Mucosa of stomach (tissue), 1 donor: ENCODE data around the gene DSCAML1.

Source experiments
- H3K27me3 ChIP-seq: one replicate; pipeline ENCODE4 v1.7.0; 2013; ENCODE audit warnings: mild to moderate bottlenecking, low read length; ENCODE audit not compliant: control insufficient read depth, insufficient read depth
- H3K36me3 ChIP-seq: one replicate; pipeline ENCODE4 v1.7.0; 2013; ENCODE audit warnings: low read length; ENCODE audit not compliant: control insufficient read depth, insufficient read depth
- H3K4me1 ChIP-seq: one replicate; pipeline ENCODE4 v1.7.0; 2013; ENCODE audit warnings: mild to moderate bottlenecking, low read length; ENCODE audit not compliant: control insufficient read depth, insufficient read depth
- H3K4me3 ChIP-seq: one replicate; pipeline ENCODE4 v1.7.0; 2013; ENCODE audit warnings: low read length
- H3K9ac ChIP-seq: one replicate; pipeline ENCODE4 v1.7.0; 2013; ENCODE audit warnings: mild to moderate bottlenecking, low read length, moderate library complexity
- H3K9me3 ChIP-seq: one replicate; pipeline ENCODE4 v1.7.0; 2013; ENCODE audit warnings: mild to moderate bottlenecking, low read length, moderate library complexity; ENCODE audit not compliant: control insufficient read depth
- donor health status: Pancreatic carcinoma.

The DSCAML1 gene

GRCh38 chr11:117697319-117697718 is 99.7 kb downstream of the DSCAML1 start:
- no peaks in the 10 kb centered on the region for H3K4me1 ChIP-seq
- no peaks in the 10 kb centered on the region for H3K9me3 ChIP-seq
- no peak overlapping the region for H3K9ac ChIP-seq
- no peak overlapping the region for H3K4me3 ChIP-seq
- no peaks in the 10 kb centered on the region for H3K36me3 ChIP-seq
- H3K27me3 ChIP-seq = no peaks in the 10 kb centered on the region

- Histone ChIP-seq H3K4me3 (no peak overlapping the region), H3K9me3 (no peaks in the 10 kb centered on the region), H3K9ac (no peak overlapping the region), H3K36me3 (no peaks in the 10 kb centered on the region), H3K27me3 (no peaks in the 10 kb centered on the region), H3K4me1 (no peaks in the 10 kb centered on the region)
Measured at GRCh38 chr11:117696540-117696939, 100.5 kb downstream of the DSCAML1 start.

GRCh38 chr11:117693344-117693743 is 103.7 kb downstream of the DSCAML1 start:
- H3K4me3 ChIP-seq = no peak overlapping the region
- H3K27me3 ChIP-seq = peaks cover 5% of the 10 kb centered on the region
- no peak overlapping the region for H3K9ac ChIP-seq
- no peaks in the 10 kb centered on the region for H3K4me1 ChIP-seq
- no peaks in the 10 kb centered on the region for H3K36me3 ChIP-seq
- H3K9me3 ChIP-seq = no peaks in the 10 kb centered on the region

GRCh38 chr11:117691516-117691915 is 105.5 kb downstream of the DSCAML1 start:
- H3K36me3 ChIP-seq = no peaks in the 10 kb centered on the region
- no peaks in the 10 kb centered on the region for H3K9me3 ChIP-seq
- H3K4me3 ChIP-seq = no peak overlapping the region
- peaks cover 5% of the 10 kb centered on the region for H3K27me3 ChIP-seq
- H3K4me1 ChIP-seq = no peaks in the 10 kb centered on the region
- no peak overlapping the region for H3K9ac ChIP-seq

GRCh38 chr11:117691218-117691514 is 105.8 kb downstream of the DSCAML1 start:
- no peaks in the 10 kb centered on the region for H3K36me3 ChIP-seq
- H3K9ac ChIP-seq = no peak overlapping the region
- peaks cover 5% of the 10 kb centered on the region for H3K27me3 ChIP-seq
- no peaks in the 10 kb centered on the region for H3K4me1 ChIP-seq
- no peak overlapping the region for H3K4me3 ChIP-seq
- no peaks in the 10 kb centered on the region for H3K9me3 ChIP-seq

DNA sequence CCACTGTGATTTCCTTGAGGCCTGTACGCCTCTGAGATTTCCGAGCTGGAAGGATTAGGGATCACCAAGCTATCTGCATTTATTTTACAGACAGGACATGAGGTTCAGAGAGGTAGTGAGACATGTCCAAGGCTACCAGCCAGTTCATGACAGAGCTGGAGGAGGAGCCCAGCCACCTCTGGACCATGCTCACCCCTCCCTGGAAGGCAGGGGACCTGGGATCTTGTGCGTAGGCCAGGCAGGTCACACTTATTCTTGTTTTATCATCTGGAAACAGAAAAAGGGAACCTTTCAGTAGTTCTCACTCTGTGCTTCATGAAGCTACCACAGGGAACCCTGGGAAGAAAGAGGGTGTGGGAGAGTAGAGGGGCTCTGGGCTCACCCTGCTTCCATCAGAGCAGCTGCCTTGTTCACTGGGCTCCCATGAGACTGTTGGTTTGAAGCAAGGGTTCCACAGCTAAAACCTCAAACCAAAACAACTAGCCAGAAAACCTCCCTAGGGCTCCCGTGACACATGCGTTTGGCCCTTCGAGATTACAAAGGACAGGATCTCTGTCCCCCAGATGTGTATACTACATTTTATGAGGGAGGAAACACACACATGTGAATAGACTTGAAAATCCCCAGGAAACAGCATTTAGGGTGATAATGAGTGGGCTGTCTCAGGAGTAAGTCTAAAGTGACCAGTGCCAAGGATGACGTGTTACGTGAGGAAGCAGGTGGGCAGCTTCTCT is 106.4 kb downstream of the DSCAML1 start:
- Histone ChIP-seq H3K4me3 (no peak overlapping the region), H3K4me1 (no peaks in the 10 kb centered on the region), H3K9ac (no peak overlapping the region), H3K9me3 (no peaks in the 10 kb centered on the region), H3K27me3 (peaks cover 5% of the 10 kb centered on the region), H3K36me3 (no peaks in the 10 kb centered on the region)

DNA sequence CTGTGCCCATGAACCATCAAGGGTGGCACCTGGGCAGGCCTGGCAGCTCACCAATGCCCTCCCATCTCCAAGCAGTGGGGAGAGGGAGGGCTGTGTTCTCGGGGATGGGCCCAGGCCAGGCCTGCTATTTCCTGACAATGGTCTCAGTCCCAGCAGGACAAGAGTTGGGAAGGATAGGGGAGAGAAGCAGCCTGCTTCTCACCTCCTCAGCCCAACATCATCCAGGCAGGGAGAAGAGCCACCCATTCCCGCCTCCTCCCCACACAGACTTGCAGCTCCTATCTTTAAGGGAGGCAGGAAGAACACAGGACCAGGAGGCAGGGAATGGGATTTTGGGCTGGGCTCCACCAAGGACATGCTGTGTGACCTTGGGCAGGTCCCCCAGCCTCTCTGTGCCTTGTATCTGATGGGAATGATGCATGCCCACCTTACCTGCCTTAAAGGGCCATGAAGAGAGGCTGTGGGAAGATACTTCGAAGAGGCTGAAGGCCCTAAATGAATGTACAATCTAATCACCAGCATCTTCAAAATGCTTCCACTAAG is 108.7 kb downstream of the DSCAML1 start:
- Histone ChIP-seq H3K4me3 (no peak overlapping the region), H3K4me1 (no peaks in the 10 kb centered on the region), H3K9me3 (no peaks in the 10 kb centered on the region), H3K27me3 (peaks cover 5% of the 10 kb centered on the region), H3K9ac (no peak overlapping the region), H3K36me3 (no peaks in the 10 kb centered on the region)

GRCh38 chr11:117687776-117688175 is 109.2 kb downstream of the DSCAML1 start:
- Histone ChIP-seq H3K9ac (no peak overlapping the region), H3K4me1 (no peaks in the 10 kb centered on the region), H3K9me3 (no peaks in the 10 kb centered on the region), H3K27me3 (peaks cover 5% of the 10 kb centered on the region), H3K4me3 (no peak overlapping the region), H3K36me3 (no peaks in the 10 kb centered on the region)

- H3K9ac ChIP-seq = no peak overlapping the region
- H3K9me3 ChIP-seq = no peaks in the 10 kb centered on the region
- no peaks in the 10 kb centered on the region for H3K4me1 ChIP-seq
- H3K36me3 ChIP-seq = no peaks in the 10 kb centered on the region
- H3K4me3 ChIP-seq = no peak overlapping the region
- peaks cover 5% of the 10 kb centered on the region for H3K27me3 ChIP-seq
Measured at GRCh38 chr11:117686711-117687110, 110.3 kb downstream of the DSCAML1 start.

- H3K4me1 ChIP-seq = no peaks in the 10 kb centered on the region
- no peaks in the 10 kb centered on the region for H3K36me3 ChIP-seq
- H3K4me3 ChIP-seq = no peak overlapping the region
- no peaks in the 10 kb centered on the region for H3K9me3 ChIP-seq
- peaks cover 5% of the 10 kb centered on the region for H3K27me3 ChIP-seq
- H3K9ac ChIP-seq = no peak overlapping the region
Measured at GRCh38 chr11:117685566-117685965, 111.5 kb downstream of the DSCAML1 start.

DNA sequence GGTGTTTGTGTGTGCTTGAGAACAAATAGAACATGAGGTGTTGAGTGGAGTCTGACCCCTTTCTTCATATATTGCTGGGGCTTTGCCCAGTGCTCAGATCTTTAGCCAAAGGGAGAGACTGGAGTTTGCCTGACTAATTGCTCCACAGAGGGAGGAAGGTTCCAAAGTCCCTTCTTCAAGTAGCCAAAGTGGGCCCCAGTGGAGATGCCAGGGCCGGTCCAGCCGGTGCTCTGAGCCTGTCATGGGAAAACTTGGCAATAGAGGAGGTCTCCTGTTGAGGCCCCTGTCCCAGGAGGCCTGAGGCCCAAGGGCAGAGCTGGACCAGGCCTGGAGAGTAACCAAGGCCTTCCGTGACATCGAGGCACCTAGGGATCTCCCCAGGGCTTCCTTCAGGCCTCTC is 112.3 kb downstream of the DSCAML1 start:
- no peak overlapping the region for H3K9ac ChIP-seq
- no peaks in the 10 kb centered on the region for H3K36me3 ChIP-seq
- peaks cover 5% of the 10 kb centered on the region for H3K27me3 ChIP-seq
- no peaks in the 10 kb centered on the region for H3K4me1 ChIP-seq
- H3K9me3 ChIP-seq = no peaks in the 10 kb centered on the region
- H3K4me3 ChIP-seq = no peak overlapping the region

- H3K4me3 ChIP-seq = no peak overlapping the region
- H3K4me1 ChIP-seq = no peaks in the 10 kb centered on the region
- no peaks in the 10 kb centered on the region for H3K9me3 ChIP-seq
- no peak overlapping the region for H3K9ac ChIP-seq
- H3K27me3 ChIP-seq = peaks cover 4% of the 10 kb centered on the region
- H3K36me3 ChIP-seq = no peaks in the 10 kb centered on the region
Measured at GRCh38 chr11:117684111-117684510, 112.9 kb downstream of the DSCAML1 start.

DNA sequence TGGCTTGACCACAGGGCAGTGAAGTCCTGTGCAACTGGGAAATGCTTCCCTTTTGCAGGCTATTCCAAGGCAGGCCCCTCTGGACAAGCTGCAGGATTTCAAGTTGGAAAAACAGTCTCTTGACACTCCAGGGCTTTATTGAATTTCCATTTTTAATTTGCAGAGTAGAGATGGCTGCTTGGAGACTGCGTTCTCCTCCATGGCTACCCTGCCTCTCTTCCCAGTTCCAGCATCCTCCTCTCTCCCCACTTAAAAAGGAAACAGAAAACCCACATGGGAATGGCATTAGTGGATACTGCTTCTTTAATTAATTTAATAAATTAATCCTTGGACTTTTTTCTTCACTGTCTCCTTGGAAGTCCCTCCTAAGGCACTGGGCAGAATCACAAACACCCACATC is 115.6 kb downstream of the DSCAML1 start:
- no peaks in the 10 kb centered on the region for H3K4me1 ChIP-seq
- no peaks in the 10 kb centered on the region for H3K36me3 ChIP-seq
- H3K27me3 ChIP-seq = no peaks in the 10 kb centered on the region
- no peak overlapping the region for H3K9ac ChIP-seq
- no peaks in the 10 kb centered on the region for H3K9me3 ChIP-seq
- H3K4me3 ChIP-seq = no peak overlapping the region
